Nephron (organoid): Measurements from ENCODE around the gene KIF25.

Source experiments
- H3K27ac Mint-ChIP-seq, 3 experiments: 2 replicates each; pipeline ENCODE4 v1.8.0; 2020; ENCODE audit warnings: mixed read lengths in 3 of 3, mild to moderate bottlenecking in 2 of 3, moderate library complexity in 1 of 3
- H3K27me3 Mint-ChIP-seq: 2 replicates; pipeline ENCODE4 v1.8.0; 2021; ENCODE audit warnings: low read depth, mild to moderate bottlenecking, moderate library complexity, mixed read lengths
- H3K36me3 Mint-ChIP-seq: 2 replicates; pipeline ENCODE4 v1.8.0; 2020; ENCODE audit warnings: low read depth, mixed read lengths
- H3K4me1 Mint-ChIP-seq: 2 replicates; pipeline ENCODE4 v1.8.0; 2020; ENCODE audit warnings: mixed read lengths
- H3K4me3 Mint-ChIP-seq, 3 experiments: 2 replicates each; pipeline ENCODE4 v1.8.0; 2020; ENCODE audit warnings: mild to moderate bottlenecking in 3 of 3, mixed read lengths in 3 of 3, moderate library complexity in 2 of 3
- H3K9me3 Mint-ChIP-seq: 2 replicates; pipeline ENCODE4 v1.8.0; 2020; ENCODE audit warnings: mixed read lengths
- TF ChIP-seq, protein P1 (sequence below), 3 experiments: fragments of 200-600 bp; sonication (generic); IDR thresholded peaks; one replicate each; pipeline ENCODE4 v1.5.0; 2021; ENCODE audit warnings: antibody characterized with exemption in 3 of 3; ENCODE audit not compliant: unreplicated experiment in 3 of 3

KIF25 gene, protein sequence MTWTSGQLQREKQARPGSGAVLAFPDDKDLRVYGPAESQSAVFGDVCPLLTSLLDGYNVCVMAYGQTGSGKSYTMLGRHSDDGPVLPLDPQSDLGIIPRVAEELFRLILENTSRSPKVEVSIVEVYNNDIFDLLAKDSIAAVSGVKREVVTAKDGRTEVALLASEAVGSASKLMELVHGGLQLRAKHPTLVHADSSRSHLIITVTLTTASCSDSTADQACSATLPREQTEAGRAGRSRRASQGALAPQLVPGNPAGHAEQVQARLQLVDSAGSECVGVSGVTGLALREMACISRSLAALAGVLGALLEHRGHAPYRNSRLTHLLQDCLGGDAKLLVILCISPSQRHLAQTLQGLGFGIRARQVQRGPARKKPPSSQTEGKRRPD

DNA sequence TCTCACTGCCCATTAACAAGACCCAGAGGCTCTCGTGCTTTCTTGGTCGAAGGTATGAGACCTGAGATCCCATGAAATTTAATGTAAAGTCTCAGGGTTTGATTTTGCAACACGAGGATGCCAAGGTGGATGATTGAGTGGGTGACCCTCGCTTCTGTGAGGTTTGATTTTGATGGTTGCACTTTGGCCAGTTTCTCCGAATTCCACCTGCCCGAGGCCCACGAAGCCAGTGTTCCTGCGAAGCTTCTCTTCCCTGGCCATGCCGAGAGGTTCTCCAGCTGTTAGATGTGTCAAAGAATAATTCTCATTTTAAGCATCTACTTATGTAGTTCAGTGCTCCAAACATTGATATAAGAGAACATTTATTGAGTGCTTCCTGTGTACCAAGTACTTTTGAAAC is at the start of gene KIF25:
Gene KIF25 (plus strand): TSS at position 30 of the 400 bp plus-strand sequence. CDS start 31,915 bp downstream, outside the sequence.
- H3K4me3 Mint-ChIP-seq = peak within 1 kb of the TSS; percentile 50 to 52 (median 52)
- H3K27me3 Mint-ChIP-seq = no peaks in the 10 kb centered on the region
- H3K36me3 Mint-ChIP-seq = no peaks in the 10 kb centered on the region
- H3K4me1 Mint-ChIP-seq = peaks cover 11% of the 10 kb centered on the region
- peak within 1 kb of the TSS; percentile 25 to 73 (median 39) for H3K27ac Mint-ChIP-seq
- TF ChIP-seq, protein P1, sequence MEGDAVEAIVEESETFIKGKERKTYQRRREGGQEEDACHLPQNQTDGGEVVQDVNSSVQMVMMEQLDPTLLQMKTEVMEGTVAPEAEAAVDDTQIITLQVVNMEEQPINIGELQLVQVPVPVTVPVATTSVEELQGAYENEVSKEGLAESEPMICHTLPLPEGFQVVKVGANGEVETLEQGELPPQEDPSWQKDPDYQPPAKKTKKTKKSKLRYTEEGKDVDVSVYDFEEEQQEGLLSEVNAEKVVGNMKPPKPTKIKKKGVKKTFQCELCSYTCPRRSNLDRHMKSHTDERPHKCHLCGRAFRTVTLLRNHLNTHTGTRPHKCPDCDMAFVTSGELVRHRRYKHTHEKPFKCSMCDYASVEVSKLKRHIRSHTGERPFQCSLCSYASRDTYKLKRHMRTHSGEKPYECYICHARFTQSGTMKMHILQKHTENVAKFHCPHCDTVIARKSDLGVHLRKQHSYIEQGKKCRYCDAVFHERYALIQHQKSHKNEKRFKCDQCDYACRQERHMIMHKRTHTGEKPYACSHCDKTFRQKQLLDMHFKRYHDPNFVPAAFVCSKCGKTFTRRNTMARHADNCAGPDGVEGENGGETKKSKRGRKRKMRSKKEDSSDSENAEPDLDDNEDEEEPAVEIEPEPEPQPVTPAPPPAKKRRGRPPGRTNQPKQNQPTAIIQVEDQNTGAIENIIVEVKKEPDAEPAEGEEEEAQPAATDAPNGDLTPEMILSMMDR (IDR thresholded peaks at IDR 0.05; ENCODE audit: unreplicated experiment in 3 of 3) = no peak
- H3K9me3 Mint-ChIP-seq = no peaks in the 10 kb centered on the region

DNA sequence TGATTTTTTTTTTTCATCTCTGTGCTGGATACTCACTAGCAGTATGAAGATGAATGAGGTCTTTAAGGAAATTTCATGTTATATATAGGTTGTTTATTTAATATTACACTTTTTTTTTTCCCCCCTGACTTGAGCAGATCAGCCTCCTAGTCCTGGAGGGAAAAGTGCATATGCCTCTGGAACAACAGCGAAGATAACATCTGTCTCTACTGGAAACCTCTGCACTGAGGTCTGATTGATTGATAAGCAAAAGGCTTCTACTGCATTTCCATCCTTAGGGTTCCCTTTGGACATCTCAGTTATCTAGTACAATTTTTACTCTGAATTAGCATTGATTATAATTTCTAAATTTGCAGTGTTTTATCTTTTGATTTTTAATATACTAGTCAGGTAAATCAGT is 49.8 kb upstream of the KIF25 start:
- H3K4me1 Mint-ChIP-seq = no peaks in the 10 kb centered on the region
- TF ChIP-seq, protein P1 (IDR thresholded peaks at IDR 0.05; ENCODE audit: unreplicated experiment in 3 of 3) = no peak
- no peak overlapping the region for H3K4me3 Mint-ChIP-seq
- H3K27ac Mint-ChIP-seq = no peak overlapping the region
- no peaks in the 10 kb centered on the region for H3K27me3 Mint-ChIP-seq
- H3K36me3 Mint-ChIP-seq = peaks cover 86% of the 10 kb centered on the region
- H3K9me3 Mint-ChIP-seq = no peaks in the 10 kb centered on the region

DNA sequence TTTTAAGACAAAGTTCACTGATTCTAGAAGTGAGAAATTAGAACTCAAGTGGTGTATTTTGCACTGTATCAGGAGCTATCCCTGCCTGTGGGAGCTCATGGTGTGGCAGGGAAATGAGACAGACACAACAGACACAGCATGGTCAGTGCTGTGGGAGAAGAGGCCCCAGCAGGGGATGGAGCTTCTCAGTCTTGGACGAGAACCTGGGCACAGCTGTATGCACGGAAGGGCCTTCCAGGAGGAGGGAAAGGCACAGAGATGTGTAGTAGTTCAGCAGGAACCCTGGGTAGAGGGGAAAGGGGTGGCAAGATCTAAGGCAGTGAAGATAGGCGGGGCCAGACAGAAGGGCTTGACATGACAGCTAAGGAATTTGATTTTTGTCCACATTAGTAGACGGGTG is 48.8 kb upstream of the KIF25 start:
- Mint-ChIP-seq H3K27me3 (no peaks in the 10 kb centered on the region), H3K9me3 (no peaks in the 10 kb centered on the region), H3K27ac (no peak overlapping the region), H3K4me3 (no peak overlapping the region), H3K4me1 (no peaks in the 10 kb centered on the region), H3K36me3 (peaks cover 80% of the 10 kb centered on the region)
- TF ChIP-seq, protein P1 (IDR thresholded peaks at IDR 0.05; ENCODE audit: unreplicated experiment in 3 of 3) = no peak

DNA sequence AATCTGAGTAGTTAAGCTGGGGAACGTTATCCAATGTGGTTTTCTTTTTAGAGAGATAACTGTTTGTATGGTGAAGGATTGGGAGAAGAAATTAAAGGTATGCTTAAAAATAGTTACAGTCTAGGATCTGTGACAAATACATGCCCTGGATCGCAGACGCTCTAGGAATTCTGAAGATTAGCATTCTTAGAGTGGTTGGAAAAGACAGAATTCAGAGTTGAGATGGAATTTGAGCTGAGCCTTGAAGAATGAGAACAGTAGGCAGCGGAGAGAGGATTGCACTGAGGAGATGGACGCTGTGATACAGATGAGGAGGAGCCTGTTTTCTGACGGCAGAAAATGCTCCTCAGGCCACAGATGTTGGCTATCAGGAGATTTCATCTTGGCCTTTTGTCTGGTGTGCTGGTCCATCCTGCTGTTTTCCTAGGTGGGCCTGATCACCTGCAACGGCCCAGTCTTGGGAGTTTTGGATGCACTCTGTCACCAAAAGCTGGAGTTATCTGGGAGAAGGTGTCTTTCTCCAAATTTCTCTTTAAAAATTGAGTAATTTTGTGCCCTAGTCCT is 48.3 kb upstream of the KIF25 start:
- no peak overlapping the region for H3K4me3 Mint-ChIP-seq
- H3K9me3 Mint-ChIP-seq = no peaks in the 10 kb centered on the region
- TF ChIP-seq, protein P1 (IDR thresholded peaks at IDR 0.05; ENCODE audit: unreplicated experiment in 3 of 3) = no peak
- peaks cover 77% of the 10 kb centered on the region for H3K36me3 Mint-ChIP-seq
- no peak overlapping the region for H3K27ac Mint-ChIP-seq
- no peaks in the 10 kb centered on the region for H3K27me3 Mint-ChIP-seq
- no peaks in the 10 kb centered on the region for H3K4me1 Mint-ChIP-seq

DNA sequence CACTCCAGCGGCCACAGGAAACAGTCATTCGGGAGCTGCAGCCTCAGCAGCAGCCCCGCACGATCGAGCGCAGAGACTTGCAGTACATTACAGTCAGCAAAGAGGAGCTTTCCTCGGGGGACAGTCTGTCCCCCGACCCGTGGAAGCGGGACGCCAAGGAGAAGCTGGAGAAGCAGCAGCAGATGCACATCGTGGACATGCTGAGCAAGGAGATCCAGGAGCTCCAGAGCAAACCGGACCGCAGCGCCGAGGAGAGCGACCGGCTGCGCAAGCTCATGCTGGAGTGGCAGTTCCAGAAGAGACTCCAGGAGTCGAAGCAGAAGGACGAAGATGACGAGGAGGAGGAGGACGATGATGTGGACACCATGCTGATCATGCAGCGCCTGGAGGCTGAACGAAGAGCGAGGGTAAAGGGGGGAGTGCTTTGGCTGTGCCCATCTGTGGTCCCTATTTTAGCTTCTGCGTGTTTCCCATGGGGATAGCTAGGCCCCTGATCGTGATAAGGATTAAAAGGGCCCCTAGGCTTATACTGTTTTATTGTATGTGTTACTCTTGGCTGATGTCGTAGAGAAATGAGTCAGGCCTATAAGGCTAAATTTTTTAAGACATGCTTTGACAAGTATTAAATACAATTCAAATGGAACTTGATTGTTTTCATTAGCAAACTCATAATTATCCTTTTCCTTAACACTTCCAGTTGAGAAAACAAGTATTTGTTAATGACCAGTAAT is 45.5 kb upstream of the KIF25 start:
- no peak overlapping the region for H3K4me3 Mint-ChIP-seq
- peaks cover 75% of the 10 kb centered on the region for H3K36me3 Mint-ChIP-seq
- no peaks in the 10 kb centered on the region for H3K9me3 Mint-ChIP-seq
- no peaks in the 10 kb centered on the region for H3K4me1 Mint-ChIP-seq
- no peaks in the 10 kb centered on the region for H3K27me3 Mint-ChIP-seq
- TF ChIP-seq, protein P1 (IDR thresholded peaks at IDR 0.05; ENCODE audit: unreplicated experiment in 3 of 3) = no peak
- H3K27ac Mint-ChIP-seq = no peak overlapping the region
